Left kidney (tissue), 2 donors: ENCODE measurements around the gene ADARB2. TPM values are rescaled to one million over a fixed set of nuclear protein-coding genes. Genes with fewer than 3 reads are reported as not detected.

Experiments used
- DNase-seq: peaks from one replicate; pipeline ENCODE4 v3.0.0-alpha.2; 2013
- polyA plus RNA-seq: library from polyadenylated mRNA; unstranded; fragments of 120-200 nt; gene quantifications from one replicate; pipeline ENCODE4 v1.2.1, GENCODE V29; 2013; ENCODE audit not compliant: insufficient read length

Gene ADARB2
- polyA plus RNA-seq, 1 donor = 0.88 TPM

DNA sequence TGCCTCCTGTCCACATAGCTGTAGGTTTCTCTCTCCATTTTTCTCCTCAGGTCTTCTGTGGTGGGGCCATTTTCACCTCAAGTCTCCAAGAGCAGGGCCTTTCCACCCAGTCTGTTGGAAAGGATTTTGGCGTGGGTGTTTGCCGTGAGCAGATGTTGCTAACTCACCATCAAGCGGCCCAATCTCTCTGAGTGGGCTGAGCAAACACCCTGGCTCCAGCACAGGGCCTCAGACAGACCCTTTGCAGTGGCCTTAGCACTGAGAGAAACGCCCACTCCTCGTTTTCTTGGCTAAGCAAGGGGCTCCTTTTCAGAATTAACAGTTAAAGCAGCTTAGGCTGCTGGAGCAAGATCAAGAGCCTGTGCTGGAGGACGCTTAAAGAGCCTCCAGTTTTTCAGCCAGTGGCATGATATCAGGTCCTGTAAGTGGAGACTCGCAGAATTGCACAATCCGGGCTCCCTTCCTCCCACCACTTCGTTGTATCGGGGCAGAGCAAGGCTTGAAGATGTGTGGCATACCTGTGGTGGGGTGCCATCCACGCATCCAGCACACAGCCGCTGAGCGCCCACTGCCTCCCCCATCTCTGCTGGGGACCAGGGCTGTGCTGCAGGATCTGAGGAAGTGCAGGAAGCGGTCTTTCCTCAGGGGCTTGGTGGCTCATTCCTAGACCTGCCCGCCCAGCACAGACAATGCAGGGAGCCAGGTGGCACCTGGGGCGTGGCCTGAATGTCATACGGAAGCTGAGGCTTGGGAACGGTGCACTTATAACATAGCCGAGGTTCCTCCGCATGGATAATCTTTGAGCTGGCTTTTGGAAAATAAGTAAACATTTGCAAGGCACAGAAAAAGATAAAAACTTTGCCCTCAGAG is 142.7 kb downstream of the ADARB2 start:
- DNase-seq = no peak

GRCh38 chr10:1591742-1592141 is 145.6 kb downstream of the ADARB2 start:
- no peak for DNase-seq

DNA sequence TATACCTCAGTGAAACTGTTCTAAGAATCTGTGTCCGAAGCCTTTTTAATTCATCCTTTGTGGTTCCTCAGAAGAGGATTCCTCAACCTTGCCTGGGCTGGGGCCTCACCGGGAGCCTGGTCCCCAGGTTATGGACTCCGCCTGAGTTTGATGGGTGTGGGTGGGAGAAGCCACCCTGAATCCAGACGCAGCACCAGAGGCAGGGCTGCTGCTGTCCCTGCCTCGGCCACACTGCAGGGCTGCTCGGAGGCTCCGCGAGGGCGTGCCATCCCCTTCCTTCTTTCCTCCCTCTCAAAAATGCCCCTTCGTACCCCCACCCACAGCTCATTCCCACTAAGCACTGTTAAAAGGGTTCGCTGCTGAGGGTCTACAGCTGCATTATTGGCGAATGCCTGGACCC is 146.3 kb downstream of the ADARB2 start:
- no peak for DNase-seq

DNA sequence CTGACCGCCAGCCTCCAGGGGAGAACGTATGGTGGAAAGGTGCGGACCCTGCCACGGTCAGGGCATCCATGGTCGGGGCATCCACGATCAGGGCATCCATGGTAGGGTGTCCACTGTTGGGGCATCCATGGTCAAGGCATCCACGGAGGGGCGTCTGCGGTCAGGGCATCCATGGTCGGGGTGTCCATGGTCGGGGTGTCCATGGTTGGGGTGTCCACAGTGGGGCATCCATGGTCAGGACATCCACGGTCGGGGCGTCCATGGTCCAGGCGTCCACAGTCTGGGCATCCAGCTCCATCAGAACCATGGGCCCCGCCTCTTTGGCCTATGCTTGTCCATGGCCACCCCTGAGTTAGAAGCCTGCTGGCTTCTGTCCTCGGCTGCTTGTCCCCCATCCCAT is 148.1 kb downstream of the ADARB2 start:
- DNase-seq = no peak

- no peak for DNase-seq
These were observed 154.6 kb downstream of the ADARB2 start for GRCh38 chr10:1582739-1583138.

- no peak for DNase-seq
These were observed 156.1 kb downstream of the ADARB2 start for GRCh38 chr10:1581189-1581588.

DNA sequence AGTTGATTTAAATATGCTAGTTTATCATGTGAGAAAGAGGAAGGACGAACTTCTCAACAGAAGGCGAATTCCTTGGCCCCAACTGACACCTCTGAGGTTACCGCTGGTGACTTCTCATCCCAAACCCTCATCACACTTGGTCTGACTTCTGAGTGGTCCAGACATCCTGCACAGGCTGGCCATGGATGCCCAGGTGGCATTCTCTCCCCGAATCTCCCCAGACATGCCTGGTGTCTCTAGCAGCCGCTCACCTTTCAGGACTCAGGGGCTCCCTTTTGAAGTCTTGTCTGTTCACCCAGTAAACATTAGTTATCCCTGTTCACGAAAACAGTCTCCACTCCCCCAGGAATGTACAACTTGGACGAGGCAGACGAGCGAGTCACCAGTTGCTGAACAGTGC is 157.7 kb downstream of the ADARB2 start:
- no peak for DNase-seq

DNA sequence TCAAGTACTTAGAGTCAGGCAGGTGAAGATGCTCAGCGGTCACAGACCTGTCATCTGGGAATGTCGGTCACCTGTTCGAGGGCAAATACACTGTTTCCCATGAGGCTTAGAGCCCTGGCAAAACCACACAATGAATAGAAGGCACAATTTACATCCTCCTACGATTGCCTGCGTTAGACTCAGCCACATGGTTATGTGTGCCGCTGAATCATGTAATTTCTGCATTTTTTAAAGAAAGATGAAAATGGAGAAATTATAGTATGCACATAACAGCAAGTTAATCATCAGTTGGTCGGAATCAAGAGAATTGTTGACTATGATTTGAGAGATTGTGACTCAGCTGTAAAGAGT is 158.2 kb downstream of the ADARB2 start:
- no peak for DNase-seq

- no peak for DNase-seq
These were observed 158.8 kb downstream of the ADARB2 start for GRCh38 chr10:1578392-1579140.

DNA sequence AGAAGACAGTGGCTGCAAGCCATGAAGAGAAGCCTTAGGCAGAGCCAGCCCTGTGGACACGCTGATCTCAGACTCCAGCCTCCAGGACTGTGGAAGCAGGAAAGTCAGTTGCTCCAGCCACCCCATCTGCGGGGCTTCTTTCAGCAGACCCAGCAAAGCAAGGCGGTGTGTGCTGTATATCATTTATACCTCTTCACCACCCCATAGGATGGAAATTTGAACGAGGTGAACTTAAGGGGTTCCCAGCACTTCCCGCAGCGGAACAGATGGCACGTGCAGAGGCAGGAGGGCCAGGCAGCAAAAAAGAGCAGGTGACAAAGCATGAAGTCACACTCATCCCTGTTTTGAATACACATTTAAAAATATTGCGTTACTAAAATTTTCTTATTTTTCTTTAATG is 159.4 kb downstream of the ADARB2 start:
- DNase-seq = no peak

DNA sequence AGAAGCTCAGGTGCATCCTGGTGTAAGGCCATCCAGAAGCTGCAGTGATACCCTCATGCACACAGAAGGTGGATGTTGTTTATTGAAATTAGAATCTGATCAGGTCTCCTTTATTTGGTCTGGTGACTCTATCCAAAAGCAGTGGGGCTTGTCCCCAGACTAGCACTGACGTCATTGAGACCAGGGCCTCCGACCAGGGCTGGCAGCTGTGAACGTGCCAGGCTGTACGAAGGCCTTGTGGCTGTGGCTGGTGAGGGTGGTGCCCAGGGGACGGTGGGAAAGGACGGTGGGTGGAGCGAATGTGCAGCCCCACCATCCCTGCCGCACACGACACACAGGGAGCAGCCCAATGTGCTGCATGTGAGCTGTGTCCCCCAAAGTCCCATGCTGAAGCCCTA is 160.0 kb downstream of the ADARB2 start:
- DNase-seq = no peak

GRCh38 chr10:1576467-1577372 is 160.6 kb downstream of the ADARB2 start:
- DNase-seq = no peak

- no peak for DNase-seq
These were observed 161.7 kb downstream of the ADARB2 start for GRCh38 chr10:1575481-1576244.

GRCh38 chr10:1574719-1575118 is 162.6 kb downstream of the ADARB2 start:
- no peak for DNase-seq

DNA sequence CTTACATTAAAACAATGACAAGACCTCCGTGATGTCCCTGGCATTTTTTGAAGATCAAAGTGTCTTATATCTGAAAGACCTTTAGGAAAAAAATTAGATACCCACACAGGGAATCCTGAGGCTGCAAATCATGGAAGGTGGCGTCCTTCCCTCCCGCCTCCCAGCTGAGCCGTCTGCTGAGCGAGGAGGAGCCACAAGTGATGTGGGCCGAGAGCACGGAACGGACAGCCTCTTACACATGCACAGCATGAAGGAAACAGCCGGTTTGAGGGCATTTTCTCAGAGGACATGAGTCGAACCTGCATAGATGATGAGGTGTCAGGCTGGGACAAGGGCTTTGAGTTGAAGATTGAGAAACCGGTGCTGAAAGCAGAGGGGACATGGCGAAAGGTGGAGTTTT is 163.3 kb downstream of the ADARB2 start:
- no peak for DNase-seq

- DNase-seq = no peak
These were observed 163.9 kb downstream of the ADARB2 start for GRCh38 chr10:1573334-1573969.

DNA sequence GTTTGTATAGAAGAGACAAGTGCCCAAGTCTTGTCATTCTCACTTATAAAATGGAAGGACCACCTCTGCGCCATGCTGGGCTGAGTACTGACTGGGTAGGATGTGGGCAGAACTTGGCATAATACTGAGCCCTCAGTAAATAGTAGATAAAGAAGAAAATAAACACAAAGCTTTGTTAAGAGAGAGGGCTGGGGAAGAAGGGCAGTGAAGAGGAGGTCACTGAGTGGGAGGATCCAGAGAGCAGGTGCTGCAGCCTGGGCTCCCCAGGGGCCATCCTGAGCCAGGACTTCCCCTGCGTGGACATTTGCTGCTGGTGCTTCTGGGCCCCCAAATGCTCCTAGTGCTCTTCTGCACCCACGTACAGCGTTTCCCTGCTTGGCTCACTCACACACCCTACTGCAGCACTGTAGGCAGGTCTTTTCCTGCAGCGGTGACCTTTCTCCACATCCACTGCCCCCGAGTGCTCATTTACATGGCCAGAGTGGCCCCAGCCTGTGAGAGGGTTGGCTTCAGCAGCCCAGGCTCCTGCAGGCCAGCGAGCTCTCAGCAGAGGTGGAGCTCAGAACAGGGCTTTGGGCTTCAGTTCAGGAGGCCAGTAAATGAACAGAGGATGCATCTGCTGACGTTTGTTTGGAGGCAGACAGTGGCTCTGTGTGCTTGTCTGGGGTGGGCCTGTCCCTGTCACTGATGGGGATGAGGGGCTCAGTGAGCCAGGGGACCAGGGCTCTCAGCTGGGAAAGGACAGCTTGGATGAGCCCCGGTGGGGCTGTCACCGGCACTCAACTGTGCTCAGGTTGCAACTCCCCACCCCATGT is 164.6 kb downstream of the ADARB2 start:
- no peak for DNase-seq

DNA sequence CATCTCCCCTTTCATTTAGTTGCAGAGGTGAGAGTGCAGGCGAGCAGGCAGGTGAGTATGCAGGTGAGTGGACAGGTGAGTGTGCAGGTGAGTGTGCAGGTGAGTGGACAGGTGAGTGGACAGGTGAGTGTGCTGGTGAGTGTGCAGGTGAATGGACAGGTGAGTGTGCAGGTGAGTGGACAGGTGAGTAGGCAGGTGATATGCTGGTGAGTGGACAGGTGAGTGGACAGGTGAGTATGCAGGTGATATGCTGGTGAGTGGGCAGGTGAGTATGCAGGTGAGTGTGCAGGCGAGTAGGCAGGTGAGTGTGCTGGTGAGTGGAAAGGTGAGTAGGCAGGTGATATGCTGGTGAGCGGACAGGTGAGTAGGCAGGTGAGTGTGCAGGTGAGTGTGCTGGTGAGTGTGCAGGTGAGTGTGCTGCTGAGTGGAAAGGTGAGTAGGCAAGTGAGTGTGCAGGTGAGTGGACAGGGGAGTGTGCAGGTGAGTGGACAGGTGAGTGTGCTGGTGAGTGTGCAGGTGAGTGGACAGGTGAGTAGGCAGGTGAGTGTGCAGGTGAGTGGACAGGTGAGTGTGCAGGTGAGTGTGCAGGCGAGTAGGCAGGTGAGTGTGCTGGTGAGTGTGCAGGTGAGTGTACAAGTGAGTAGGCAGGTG is 165.6 kb downstream of the ADARB2 start:
- DNase-seq = no peak

GRCh38 chr10:1570416-1571051 is 166.8 kb downstream of the ADARB2 start:
- no peak for DNase-seq
